Esophagus squamous epithelium (tissue), 4 donors: ENCODE results near the gene ATP5F1A.

Experiments
- CTCF ChIP-seq, 6 experiments: fragments of 450-650 bp in 4 of 6; fragments of 200-600 bp in 2 of 6; sonication (generic) in 2 of 6; IDR thresholded peaks; one replicate each; pipeline ENCODE4 v1.5.1; 2016 to 2019; ENCODE audit warnings: antibody characterized with exemption in 6 of 6, mild to moderate bottlenecking in 4 of 6, moderate library complexity in 4 of 6
- POLR2A ChIP-seq, 4 donors: fragments of 450-650 bp; IDR thresholded peaks; one replicate each; pipeline ENCODE4 v1.6.1; 2017; ENCODE audit warnings: antibody characterized with exemption in 4 of 4, mild to moderate bottlenecking in 4 of 4, moderate library complexity in 3 of 4

GRCh38 chr18:46099463-46099862, 1.4 kb upstream of the ATP5F1A start:
- TF ChIP-seq CTCF (IDR thresholded peaks at IDR 0.05): no peak
- TF ChIP-seq POLR2A (IDR thresholded peaks at IDR 0.05): no peak
